Dedifferentiated amniotic fluid mesenchymal stem cell (primary cell): ENCODE data around the gene MPPE1.
A peak's percentile ranks its signal among the peaks of the same experiment; 100 is the strongest.
"Not testable (repeated sequence)": the region's sequence is repeated elsewhere in the genome, so short reads cannot be mapped to it uniquely, and the experiment has no call there.

Source experiments
- DNase-seq: peaks from one replicate; pipeline ENCODE4 v3.0.0-alpha.2; 2016; ENCODE audit errors: extremely low spot score

Gene MPPE1

GRCh38 chr18:11857177-11857887 is 50.8 kb downstream of the MPPE1 start:
- DNase-seq, result peak; percentile 91

DNA sequence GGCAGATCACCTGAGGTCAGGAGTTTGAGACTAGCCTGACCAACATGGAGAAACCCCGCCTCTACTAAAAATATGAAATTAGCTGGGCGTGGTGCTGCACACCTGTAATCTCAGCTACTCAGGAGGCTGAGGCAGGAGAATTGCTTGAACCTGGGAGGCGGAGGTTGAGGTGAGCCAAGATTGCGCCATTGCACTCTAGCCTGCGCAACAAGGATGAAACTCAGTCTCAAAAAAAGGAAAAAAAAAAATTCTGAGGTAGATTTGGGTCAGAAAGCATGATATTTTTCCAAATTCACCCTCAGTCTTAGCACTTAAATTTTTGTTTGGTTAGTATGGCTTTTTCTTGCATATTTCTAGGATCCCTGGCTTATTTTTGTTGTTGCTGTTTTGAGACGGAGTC is 53.6 kb downstream of the MPPE1 start:
- not testable (repeated sequence) for DNase-seq

- peak; percentile 25 for DNase-seq
These were observed 56.2 kb downstream of the MPPE1 start for GRCh38 chr18:11851806-11852337.

DNA sequence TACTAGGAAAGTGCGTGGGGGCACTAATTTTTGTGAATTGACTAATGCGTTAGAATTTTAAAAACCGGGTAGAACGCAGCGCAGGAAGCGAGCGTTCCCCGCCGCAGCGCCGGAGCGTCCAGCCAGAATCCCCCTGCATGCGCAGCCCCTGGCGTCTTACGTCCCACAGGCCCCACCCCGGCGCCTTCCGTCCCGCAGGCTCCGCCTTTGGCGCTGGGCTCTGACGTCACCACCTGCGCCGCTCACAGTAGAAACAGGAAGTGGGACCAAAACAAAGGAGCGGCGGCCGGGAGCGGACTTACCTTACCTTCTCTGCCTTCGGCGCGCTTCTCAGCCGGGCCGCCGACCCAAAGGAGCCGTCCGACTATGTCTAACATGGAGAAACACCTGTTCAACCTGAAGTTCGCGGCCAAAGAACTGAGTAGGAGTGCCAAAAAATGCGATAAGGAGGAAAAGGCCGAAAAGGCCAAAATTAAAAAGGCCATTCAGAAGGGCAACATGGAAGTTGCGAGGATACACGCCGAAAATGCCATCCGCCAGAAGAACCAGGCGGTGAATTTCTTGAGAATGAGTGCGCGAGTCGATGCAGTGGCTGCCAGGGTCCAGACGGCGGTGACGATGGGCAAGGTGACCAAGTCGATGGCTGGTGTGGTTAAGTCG is 56.8 kb downstream of the MPPE1 start, which contains the start of gene CHMP1B:
TSS of gene CHMP1B (plus strand) at position 268 of the 660 bp plus-strand sequence. CDS start at position 367, 99 bp downstream.
- peak; percentile 97 for DNase-seq

GRCh38 chr18:11850821-11851145 is 57.3 kb downstream of the MPPE1 start:
- peak; percentile 68 for DNase-seq

DNA sequence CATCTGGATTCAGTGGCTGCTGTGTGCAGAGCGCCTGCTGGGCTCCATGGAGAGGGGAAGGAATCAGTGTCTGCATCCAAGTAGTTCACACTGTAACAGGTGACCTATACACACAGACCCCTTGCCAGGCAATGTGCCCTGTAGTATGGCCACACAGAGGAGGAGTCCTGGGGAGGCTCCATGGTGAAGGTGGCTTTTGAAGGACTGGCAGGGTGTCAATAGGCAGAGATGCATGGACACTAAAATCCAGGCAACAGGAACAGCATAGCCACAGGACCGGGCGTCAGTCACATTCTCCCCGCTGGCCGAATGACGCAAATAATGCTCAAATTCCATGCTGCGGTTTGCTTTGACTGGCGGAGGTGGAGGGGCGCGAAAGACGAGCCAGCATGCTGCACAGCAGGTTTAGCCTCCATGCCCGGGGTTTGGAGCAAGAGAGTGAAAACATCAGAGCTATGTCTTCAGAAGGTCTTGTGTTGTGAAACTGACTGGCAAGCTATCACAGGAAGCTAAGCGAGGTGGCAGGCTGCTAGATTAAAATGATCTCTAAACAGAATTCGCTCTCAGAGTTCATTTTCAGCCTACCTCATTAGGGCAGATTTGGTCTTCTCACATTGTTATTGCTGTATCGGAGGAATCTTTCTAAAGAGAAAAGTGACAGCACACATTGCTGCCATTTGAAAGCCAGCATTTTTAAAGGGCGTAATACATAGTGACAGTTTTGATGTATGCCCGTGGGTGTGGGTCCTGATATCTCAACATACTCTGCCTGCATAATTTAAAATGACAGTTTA is 58.1 kb downstream of the MPPE1 start:
- DNase-seq, result peak; percentile 88

- DNase-seq, result no peak
These were observed 58.8 kb downstream of the MPPE1 start for GRCh38 chr18:11849279-11849678.

DNA sequence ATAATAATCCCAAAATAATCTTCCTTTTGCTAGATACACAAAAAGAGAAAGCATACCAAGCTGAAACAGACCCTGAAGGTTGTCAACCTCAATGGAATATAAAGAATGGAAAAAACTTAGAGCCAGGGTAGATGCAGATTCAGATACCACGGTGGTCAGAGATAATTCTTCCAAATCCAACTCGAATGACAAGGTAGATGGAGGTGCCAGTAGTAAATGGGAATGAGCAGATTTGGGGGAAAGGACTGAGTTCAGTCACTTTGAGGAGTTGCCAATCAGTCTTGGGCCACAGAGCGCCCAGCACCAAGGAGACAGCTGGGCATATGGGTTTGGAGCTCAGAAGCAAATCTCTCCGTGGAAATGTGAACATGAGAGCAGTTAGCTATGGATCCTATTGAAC is 60.3 kb downstream of the MPPE1 start:
- no peak for DNase-seq

GRCh38 chr18:11845654-11846053 is 62.5 kb downstream of the MPPE1 start:
- no peak for DNase-seq

- no peak for DNase-seq
These were observed 63.7 kb downstream of the MPPE1 start for GRCh38 chr18:11844436-11844835.

GRCh38 chr18:11842562-11842961 is 65.6 kb downstream of the MPPE1 start:
- no peak for DNase-seq

DNA sequence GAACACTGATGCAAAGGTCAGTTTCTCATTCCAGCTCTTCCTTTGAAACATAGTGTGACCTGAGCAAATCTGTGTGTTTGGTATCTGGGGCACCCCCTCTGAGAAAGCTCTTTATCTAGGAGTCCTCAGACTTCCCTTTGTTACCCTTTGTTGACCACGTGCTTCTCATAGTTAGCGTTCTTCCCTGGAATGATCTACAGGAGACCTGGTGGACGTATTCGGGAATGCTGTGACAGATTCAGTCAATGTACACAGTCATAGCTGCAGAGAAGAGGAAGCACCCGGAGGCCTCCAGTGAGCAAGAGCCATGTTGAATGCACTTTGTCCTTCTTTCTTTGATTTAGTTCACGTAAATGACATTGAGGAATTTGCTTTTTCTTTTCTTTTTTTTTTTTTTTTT is 67.6 kb downstream of the MPPE1 start:
- DNase-seq, result no peak

GRCh38 chr18:11839556-11839955 is 68.6 kb downstream of the MPPE1 start:
- no peak for DNase-seq

DNA sequence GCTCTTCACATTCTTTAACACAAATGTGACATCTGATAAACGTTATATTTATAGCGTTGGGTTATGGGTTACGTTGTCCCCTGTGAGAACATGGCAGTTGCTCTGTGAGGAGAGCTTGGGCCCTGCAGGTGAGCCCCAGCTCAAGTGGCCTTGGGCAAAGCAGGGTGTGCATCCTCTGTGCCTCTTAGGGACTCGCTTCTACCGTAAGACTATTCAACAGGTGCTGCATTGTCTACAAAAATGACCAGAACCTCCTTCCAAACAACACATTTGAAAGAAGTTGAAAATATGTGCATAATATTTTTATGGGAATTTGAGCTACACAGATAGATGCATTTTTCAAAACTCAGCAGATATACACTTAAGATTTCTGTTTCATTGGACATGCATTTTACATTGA is 73.3 kb downstream of the MPPE1 start:
- no peak for DNase-seq
